GM13976 (cell line): Measurements from ENCODE around the gene TARBP1.

Experiments
- DNase-seq: peaks from one replicate; pipeline ENCODE4 v3.0.0; 2012; ENCODE audit warnings: low spot score
- in situ Hi-C: fragments of 300-500 bp; cut with MboI; formaldehyde crosslinking; loops from one replicate; pipeline ENCODE4 v1.12.0; 2022; ENCODE audit warnings: low sequenced_read_pairs, mixed read lengths, inconsistent platforms; ENCODE audit not compliant: unreplicated experiment
- TF ChIP-seq, protein P1 (sequence below): IDR thresholded peaks from 2 replicates; pipeline ENCODE4 v1.5.1; 2012; ENCODE audit warnings: borderline replicate concordance, mild to moderate bottlenecking; ENCODE audit not compliant: insufficient read depth; ENCODE audit errors: extremely low read depth, missing control alignments, control extremely low read depth

The TARBP1 gene

GRCh38 chr1:234503193-234504050 lies 24.4 kb upstream of the TARBP1 start:
- DNase-seq = no peak
- TF ChIP-seq, protein P1, sequence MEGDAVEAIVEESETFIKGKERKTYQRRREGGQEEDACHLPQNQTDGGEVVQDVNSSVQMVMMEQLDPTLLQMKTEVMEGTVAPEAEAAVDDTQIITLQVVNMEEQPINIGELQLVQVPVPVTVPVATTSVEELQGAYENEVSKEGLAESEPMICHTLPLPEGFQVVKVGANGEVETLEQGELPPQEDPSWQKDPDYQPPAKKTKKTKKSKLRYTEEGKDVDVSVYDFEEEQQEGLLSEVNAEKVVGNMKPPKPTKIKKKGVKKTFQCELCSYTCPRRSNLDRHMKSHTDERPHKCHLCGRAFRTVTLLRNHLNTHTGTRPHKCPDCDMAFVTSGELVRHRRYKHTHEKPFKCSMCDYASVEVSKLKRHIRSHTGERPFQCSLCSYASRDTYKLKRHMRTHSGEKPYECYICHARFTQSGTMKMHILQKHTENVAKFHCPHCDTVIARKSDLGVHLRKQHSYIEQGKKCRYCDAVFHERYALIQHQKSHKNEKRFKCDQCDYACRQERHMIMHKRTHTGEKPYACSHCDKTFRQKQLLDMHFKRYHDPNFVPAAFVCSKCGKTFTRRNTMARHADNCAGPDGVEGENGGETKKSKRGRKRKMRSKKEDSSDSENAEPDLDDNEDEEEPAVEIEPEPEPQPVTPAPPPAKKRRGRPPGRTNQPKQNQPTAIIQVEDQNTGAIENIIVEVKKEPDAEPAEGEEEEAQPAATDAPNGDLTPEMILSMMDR = no peak
- in situ Hi-C loops = no loop called here

GRCh38 chr1:234502785-234503184 lies 23.8 kb upstream of the TARBP1 start:
- TF ChIP-seq, protein P1 = no peak
- in situ Hi-C loops = no loop called here

DNA sequence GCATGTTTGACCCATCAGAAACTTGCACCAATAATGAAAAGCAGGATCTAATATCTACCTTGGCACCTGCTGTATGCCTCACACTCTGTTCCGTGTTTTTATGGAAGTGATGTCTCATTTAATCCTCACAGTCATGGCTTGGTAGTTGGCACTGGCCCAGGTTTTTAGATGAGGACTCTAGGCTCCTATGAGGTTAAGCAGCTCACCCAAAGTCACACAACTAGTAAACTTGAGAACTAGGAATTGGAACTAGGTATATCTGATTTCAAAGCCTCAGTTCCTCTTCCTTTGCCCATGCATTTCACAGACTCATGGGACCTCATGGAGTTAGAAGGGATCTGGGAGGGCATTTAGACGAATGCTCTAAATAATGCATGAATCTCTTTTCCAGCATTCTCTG lies 21.3 kb upstream of the TARBP1 start:
- no peak for DNase-seq
- in situ Hi-C loops = no loop called here
- TF ChIP-seq, protein P1 = no peak

More at GRCh38 chr1:234502785-234503184, 23.8 kb upstream of the TARBP1 start:
- DNase-seq = no peak

GRCh38 chr1:234499943-234500245 lies 20.9 kb upstream of the TARBP1 start:
- TF ChIP-seq, protein P1 = no peak
- in situ Hi-C loops = loop anchor here (5.0 to 25.0 kb wide), 5 partner anchors 97 to 912 kb away; no protein-coding TSS in a partner anchor
- DNase-seq = no peak

- TF ChIP-seq, protein P1 = peak; percentile 90
- peak; percentile 75 for DNase-seq
- in situ Hi-C loops = loop anchor here (5.0 to 25.0 kb wide), 5 partner anchors 98 to 913 kb away; no protein-coding TSS in a partner anchor
Measured at GRCh38 chr1:234499119-234499942, 20.4 kb upstream of the TARBP1 start.

GRCh38 chr1:234498448-234499118 lies 19.6 kb upstream of the TARBP1 start:
- TF ChIP-seq, protein P1 = no peak
- DNase-seq = no peak
- in situ Hi-C loops = loop anchor here (5.0 to 25.0 kb wide), 5 partner anchors 99 to 914 kb away; no protein-coding TSS in a partner anchor
